ENCODE measurements around the gene PLEKHM3. TPM values are rescaled to one million over a fixed set of nuclear protein-coding genes. Genes with fewer than 3 reads are reported as not detected.

Gene PLEKHM3
- total and polyA plus RNA-seq, 2 donors (not counting 1 experiment from before 2014, with no cell fraction given): 5.3 to 20.1 TPM

GRCh38 chr2:207839575-207839974 lies 185.8 kb downstream of the PLEKHM3 start:
- TF ChIP-seq CTCF (conservative IDR thresholded peaks at IDR 0.05 in 1 of 2, IDR thresholded peaks at IDR 0.05 in 1 of 2; ENCODE audit: low read depth in 1 of 2, low read length in 2 of 2) (no peak), EZH2 (IDR thresholded peaks at IDR 0.05; ENCODE audit: low read length, missing control alignments) (no peak)
- Histone ChIP-seq H3K9ac (ENCODE audit: insufficient read depth, low read length) (no peak overlapping the region), H3K79me2 (ENCODE audit: control insufficient read depth, insufficient read depth, low read length) (no peaks in the 10 kb centered on the region), H3K4me2 (ENCODE audit: extremely low read depth, insufficient read depth, low read length) (no peak overlapping the region), H3K27me3 (ENCODE audit: control insufficient read depth, insufficient read depth, low read length) (no peaks in the 10 kb centered on the region), H2AFZ (ENCODE audit: low read length) (no peak overlapping the region), H4K20me1 (ENCODE audit: control insufficient read depth, extremely low read depth, insufficient read depth, low read length) (no peaks in the 10 kb centered on the region), H3K9me3 (ENCODE audit: control insufficient read depth, insufficient read depth, low read depth, low read length) (no peaks in the 10 kb centered on the region), H3K36me3 (ENCODE audit: control insufficient read depth, insufficient read depth, low read length) (no peaks in the 10 kb centered on the region), H3K4me3 (replicated peaks in 1 of 4; ENCODE audit: control extremely low read depth in 1 of 4, insufficient read depth in 1 of 4, low read depth in 3 of 4, low read length in 4 of 4) (no peak overlapping the region), H3K27ac (ENCODE audit: insufficient read depth, low read length) (no peak overlapping the region), H3K4me1 (ENCODE audit: control insufficient read depth, extremely low read depth, insufficient read depth, low read length) (peaks cover 2% of the 10 kb centered on the region)
- DNase-seq (ENCODE audit: low read depth in 2 of 2): no peak

DNA sequence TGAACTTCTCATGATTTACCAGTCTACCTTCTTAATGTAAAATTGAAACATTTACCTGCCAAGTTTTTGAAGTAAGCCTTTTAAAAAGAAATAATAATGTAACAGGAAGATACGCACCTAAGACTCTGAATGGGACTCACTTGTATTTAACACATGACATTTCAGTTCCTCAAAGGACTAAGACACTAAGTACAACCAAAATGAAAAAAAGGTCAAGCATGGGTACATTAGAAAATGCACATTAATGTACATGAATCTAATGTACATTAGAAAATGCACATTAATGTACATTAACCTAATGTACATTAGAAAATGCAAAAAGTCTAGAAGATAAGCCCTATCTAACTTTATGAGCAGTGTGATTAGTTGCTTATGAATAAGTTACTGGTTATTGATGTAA lies 186.3 kb downstream of the PLEKHM3 start:
- Histone ChIP-seq H4K20me1 (ENCODE audit: control insufficient read depth, extremely low read depth, insufficient read depth, low read length) (no peaks in the 10 kb centered on the region), H3K9me3 (ENCODE audit: control insufficient read depth, insufficient read depth, low read depth, low read length) (no peaks in the 10 kb centered on the region), H3K27me3 (ENCODE audit: control insufficient read depth, insufficient read depth, low read length) (no peaks in the 10 kb centered on the region), H3K27ac (ENCODE audit: insufficient read depth, low read length) (no peak overlapping the region), H3K4me3 (replicated peaks in 1 of 4; ENCODE audit: control extremely low read depth in 1 of 4, insufficient read depth in 1 of 4, low read depth in 3 of 4, low read length in 4 of 4) (no peak overlapping the region), H3K4me2 (ENCODE audit: extremely low read depth, insufficient read depth, low read length) (no peak overlapping the region), H3K9ac (ENCODE audit: insufficient read depth, low read length) (no peak overlapping the region), H2AFZ (ENCODE audit: low read length) (no peak overlapping the region), H3K36me3 (ENCODE audit: control insufficient read depth, insufficient read depth, low read length) (no peaks in the 10 kb centered on the region), H3K79me2 (ENCODE audit: control insufficient read depth, insufficient read depth, low read length) (no peaks in the 10 kb centered on the region), H3K4me1 (ENCODE audit: control insufficient read depth, extremely low read depth, insufficient read depth, low read length) (peaks cover 2% of the 10 kb centered on the region)
- no peak for DNase-seq (ENCODE audit: low read depth in 2 of 2)
- no peak for TF ChIP-seq EZH2 (IDR thresholded peaks at IDR 0.05; ENCODE audit: low read length, missing control alignments)
- no peak for TF ChIP-seq CTCF (conservative IDR thresholded peaks at IDR 0.05 in 1 of 2, IDR thresholded peaks at IDR 0.05 in 1 of 2; ENCODE audit: low read depth in 1 of 2, low read length in 2 of 2)

DNA sequence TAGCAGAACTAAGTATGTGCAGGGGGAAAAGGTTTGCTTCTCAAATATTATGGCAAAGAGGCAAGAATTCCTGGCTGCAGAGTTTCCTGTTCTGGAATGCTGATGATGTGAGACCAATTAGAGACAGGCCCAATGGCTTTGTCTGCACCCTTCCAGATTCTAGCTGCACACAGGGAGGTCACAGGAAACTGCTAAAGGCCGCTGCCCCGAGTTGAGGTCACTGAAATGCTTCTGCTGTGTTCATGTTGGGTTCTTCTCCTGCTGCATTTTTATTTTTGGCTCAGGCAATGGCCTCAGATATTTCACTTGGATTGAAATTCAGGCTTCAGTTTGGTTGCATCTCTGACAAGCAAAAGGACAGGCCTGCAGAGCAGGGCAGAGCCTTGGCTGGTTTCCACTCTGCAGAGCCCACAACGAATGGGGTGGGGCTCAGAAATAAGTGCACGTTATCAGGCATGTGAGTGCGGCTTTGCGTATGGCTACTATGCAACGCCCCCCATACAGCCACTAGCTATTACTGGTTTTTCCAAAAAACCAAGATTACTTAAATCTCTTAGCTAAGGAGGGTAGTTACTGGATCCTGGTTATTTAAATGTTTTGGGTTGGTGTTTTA lies 188.7 kb downstream of the PLEKHM3 start:
- peaks cover 2% of the 10 kb centered on the region for H3K4me1 ChIP-seq (ENCODE audit: control insufficient read depth, extremely low read depth, insufficient read depth, low read length)
- no peak overlapping the region for H3K4me2 ChIP-seq (ENCODE audit: extremely low read depth, insufficient read depth, low read length)
- H3K9me3 ChIP-seq (ENCODE audit: control insufficient read depth, insufficient read depth, low read depth, low read length): no peaks in the 10 kb centered on the region
- no peaks in the 10 kb centered on the region for H3K27me3 ChIP-seq (ENCODE audit: control insufficient read depth, insufficient read depth, low read length)
- DNase-seq (ENCODE audit: low read depth in 2 of 2): peak in 1 of 2 donors; percentile 38
- no peak overlapping the region for H2AFZ ChIP-seq (ENCODE audit: low read length)
- no peak for TF ChIP-seq CTCF (conservative IDR thresholded peaks at IDR 0.05 in 1 of 2, IDR thresholded peaks at IDR 0.05 in 1 of 2; ENCODE audit: low read depth in 1 of 2, low read length in 2 of 2)
- no peak for TF ChIP-seq EZH2 (IDR thresholded peaks at IDR 0.05; ENCODE audit: low read length, missing control alignments)
- no peaks in the 10 kb centered on the region for H3K79me2 ChIP-seq (ENCODE audit: control insufficient read depth, insufficient read depth, low read length)
- no peak overlapping the region for H3K27ac ChIP-seq (ENCODE audit: insufficient read depth, low read length)
- no peaks in the 10 kb centered on the region for H4K20me1 ChIP-seq (ENCODE audit: control insufficient read depth, extremely low read depth, insufficient read depth, low read length)
- H3K36me3 ChIP-seq (ENCODE audit: control insufficient read depth, insufficient read depth, low read length): no peaks in the 10 kb centered on the region
- no peak overlapping the region for H3K9ac ChIP-seq (ENCODE audit: insufficient read depth, low read length)
- H3K4me3 ChIP-seq (replicated peaks in 1 of 4; ENCODE audit: control extremely low read depth in 1 of 4, insufficient read depth in 1 of 4, low read depth in 3 of 4, low read length in 4 of 4): no peak overlapping the region

Data from fibroblast of lung (primary cell).